HK-2 (cell line): ENCODE results near the gene DOK4.

ENCODE experiments used
- DNase-seq: peaks from one replicate; pipeline ENCODE4 v3.0.0-alpha.2; 2018; ENCODE audit not compliant: unreplicated experiment

The DOK4 gene

GRCh38 chr16:57477531-57478202 lies 8.6 kb downstream of the DOK4 start:
- DNase-seq, result no peak

GRCh38 chr16:57476546-57477410 lies 9.5 kb downstream of the DOK4 start:
- no peak for DNase-seq

DNA sequence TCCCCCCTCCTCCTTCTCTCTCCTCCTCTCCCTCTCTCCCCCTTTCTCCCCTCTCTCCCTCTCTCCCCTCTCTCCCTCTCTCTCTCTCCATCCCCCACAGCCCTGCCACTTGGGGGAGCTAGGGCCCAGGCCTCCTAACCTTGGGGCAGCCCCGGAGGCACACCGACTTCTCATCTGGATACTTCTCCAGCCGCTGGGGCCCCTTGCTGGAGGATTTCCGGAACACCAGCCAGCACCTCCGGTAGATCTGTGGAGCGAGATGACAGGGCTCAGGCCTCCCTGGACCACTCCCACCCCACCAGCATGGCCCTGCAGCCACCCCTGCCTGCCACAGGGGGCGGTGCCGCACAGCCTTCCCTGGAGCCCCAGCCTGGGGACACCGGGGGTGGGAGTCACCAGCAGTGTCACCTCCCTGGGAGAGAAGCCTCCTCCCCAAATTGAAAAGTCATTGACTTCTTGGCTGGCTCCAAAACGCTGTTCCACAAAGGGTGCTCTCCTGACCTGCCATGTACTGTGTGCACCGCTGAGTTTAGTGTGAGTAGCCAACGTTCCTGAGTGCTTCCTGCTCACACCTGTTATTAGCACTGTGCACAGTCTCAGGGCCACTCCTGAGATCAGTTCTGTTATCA lies 10.5 kb downstream of the DOK4 start:
- DNase-seq, result no peak

DNA sequence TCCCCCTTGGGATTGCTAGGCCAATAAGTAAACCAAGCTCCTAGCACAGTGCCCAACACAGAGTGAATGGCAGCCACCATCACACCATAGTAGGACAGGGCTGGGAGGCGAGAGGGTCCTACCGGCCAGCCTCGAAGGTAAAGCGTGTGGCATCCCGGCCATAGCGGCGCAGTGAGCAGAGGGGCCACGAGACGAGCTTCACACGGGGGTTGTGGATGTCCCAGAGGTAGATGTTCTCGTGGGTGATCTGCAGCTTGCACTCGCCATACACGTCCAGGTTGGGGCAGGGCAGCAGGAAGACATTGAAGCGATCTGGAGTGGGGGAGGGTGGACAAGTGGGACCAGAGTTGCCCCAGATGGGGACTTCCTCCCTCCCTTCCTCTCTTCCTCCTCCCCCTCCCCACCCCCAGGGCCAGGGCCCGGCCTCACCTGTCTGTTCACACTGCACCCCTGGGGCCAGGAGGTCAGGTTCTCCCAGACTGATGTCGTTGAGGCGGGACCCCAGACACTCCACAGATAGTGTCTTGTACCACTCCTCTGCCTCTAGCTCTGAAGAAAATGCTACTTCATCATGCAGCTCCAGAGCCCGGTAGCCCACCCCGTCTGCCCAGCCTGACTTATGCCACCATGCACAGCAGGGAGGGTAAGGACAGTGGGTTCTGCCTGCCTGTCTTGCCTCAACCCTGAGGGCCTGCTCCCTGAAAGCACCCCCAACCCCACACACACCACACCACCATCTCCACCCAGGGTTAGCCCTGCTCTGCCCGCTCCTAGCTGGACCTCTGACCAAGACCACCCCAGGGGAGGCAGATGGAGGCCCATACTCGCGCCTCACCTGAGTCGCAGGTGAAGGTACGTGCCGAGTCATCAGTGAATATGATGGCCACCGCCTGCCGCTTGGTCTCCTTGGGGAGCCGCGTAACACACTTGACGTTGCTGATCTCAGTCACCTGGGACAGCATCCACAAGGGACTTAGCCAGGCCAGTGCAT lies 11.3 kb downstream of the DOK4 start:
- DNase-seq, result no peak

GRCh38 chr16:57473906-57474305 lies 12.4 kb downstream of the DOK4 start:
- no peak for DNase-seq

GRCh38 chr16:57473176-57473840 lies 13.0 kb downstream of the DOK4 start:
- no peak for DNase-seq

DNA sequence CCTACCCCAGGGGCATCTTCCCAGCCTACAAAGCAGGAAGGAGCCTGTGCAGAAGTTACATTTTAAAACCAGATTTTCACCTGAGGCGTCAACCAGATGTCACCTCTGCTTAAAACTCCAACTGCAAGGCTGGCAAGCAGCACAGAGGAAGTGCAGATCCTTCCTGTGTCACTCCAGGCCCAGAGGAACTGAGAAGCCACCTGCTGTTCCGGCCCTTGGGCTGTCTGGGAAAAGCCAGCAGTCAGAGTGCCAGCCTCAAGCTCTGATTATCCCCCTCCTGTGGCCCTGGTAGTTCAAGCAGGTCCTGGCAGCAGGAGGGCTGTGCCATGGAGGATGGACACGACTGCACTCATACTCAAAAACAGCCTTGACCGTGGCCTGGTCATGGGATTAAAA lies 13.6 kb downstream of the DOK4 start:
- no peak for DNase-seq

GRCh38 chr16:57471852-57472664 lies 14.2 kb downstream of the DOK4 start:
- no peak for DNase-seq

DNA sequence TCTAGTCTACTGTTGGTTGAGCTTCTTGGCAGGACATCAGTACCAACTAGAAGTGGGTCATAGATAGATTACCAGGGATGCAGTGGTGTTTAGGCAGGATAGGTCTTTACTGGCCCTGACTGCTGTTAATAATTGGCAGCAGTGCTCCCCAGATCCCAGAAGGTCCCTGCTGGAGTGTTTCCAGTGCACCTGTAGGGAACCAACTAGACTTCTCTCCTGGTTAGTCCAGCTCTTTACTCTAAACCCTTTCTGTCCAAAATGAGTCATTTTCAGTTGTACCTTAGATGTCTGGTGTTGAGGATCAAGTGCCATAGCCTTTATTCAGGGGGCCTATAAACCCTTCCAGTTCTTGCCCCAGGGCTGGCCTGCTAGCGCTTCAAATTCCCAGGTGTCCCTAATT lies 15.1 kb downstream of the DOK4 start:
- no peak for DNase-seq

DNA sequence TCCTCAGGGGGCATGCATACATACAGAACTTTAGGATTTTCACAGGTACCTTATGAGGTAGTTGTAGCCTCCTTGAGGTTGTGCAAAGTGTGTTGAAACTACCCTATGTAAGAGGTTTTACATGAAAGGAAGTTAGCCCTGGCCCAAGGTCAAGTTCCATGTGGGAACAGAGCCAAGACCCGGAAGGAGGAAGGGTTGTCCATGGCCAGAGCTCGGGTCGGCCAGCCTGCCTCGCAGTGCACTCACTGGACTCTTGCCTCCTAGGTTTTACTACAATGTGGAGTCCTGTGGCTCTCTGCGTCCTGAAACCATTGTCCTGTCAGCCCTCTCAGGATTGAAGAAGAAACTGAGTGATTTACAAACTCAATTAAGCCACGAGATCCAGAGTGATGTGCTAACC lies 15.6 kb downstream of the DOK4 start:
- no peak for DNase-seq

DNA sequence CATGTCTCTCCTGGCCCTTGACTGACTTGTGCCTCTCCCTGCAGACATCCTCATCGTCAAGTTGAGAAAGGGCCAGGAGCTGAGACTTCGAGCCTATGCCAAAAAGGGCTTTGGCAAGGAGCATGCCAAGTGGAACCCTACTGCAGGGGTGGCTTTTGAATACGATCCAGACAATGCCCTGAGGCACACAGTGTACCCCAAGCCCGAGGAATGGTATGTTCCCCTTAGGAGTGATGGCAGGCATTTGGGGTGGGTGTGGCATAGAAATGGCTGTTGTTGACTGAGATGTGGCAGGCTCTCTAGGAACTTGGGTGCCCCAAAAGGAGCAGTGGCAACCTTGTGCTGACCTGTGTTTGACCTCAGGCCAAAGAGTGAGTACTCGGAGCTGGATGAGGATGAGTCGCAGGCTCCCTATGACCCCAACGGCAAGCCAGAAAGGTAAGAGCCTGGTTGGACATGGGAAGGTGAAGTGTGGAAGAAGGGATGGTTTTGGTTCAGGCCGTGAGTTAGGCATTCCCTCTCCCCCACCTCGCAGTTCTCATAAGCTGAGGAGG lies 16.3 kb downstream of the DOK4 start:
- DNase-seq, result no peak

GRCh38 chr16:57469046-57469445 lies 17.2 kb downstream of the DOK4 start:
- no peak for DNase-seq

- no peak for DNase-seq
Measured at GRCh38 chr16:57468346-57468745, 17.9 kb downstream of the DOK4 start.

GRCh38 chr16:57464523-57464922 lies 21.8 kb downstream of the DOK4 start:
- no peak for DNase-seq

DNA sequence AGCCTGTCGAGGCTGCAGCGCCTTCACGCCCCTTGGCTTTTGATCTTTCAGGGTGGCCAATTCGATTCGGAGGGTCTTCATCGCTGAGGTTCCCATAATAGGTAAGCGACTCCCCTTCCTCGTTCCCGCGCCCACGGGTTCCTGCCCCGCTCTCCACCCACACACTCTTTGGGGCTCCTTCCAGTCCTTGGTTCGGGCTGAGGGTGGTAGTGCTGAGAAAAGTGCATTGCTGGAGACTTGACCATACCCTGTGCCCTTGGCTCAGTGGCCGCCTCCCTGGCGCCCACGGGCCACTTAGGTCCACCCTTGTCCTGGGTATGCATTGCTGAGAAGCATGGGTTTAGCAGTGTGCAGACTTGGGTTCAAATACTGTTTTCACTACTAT lies 23.3 kb downstream of the DOK4 start:
- no peak for DNase-seq

- peak; percentile 92 for DNase-seq
Measured at GRCh38 chr16:57462209-57462977, 23.9 kb downstream of the DOK4 start, which contains the start of gene POLR2C. Gene POLR2C (plus strand): TSS chr16:57462679. CDS start chr16:57462725, 46 bp downstream.

DNA sequence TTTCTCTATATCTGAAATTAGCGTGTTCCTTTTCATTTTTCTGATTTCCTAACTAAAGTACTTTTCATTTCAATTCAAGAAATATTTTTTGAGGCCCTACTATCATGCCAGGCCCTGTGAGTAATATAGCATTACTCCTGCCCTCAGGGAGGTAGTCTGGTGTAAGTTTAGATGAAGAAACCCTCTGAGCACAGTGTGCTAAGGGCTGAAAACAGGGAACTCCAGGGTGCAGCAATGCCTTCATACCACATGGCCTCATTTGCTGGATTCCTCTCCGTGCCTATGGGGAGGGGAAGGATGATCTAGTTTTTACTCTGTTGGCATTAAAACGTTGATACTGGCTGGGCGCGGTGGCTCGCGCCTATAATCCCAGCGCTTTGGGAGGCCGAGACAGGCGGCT lies 34.3 kb downstream of the DOK4 start:
- no peak for DNase-seq

GRCh38 chr16:57447186-57447962 lies 38.9 kb downstream of the DOK4 start, which contains the start of the genes CIAPIN1 and COQ9:
Gene CIAPIN1 (minus strand): TSS chr16:57447385. CDS start chr16:57440928, 6,457 bp downstream.
Gene COQ9 (plus strand): TSS chr16:57447479. CDS start chr16:57447506, 27 bp downstream.
- peak; percentile 93 for DNase-seq
